ENCODE measurements around the gene GSG1L. TPM values are rescaled to one million over a fixed set of nuclear protein-coding genes. Genes with fewer than 3 reads are reported as not detected.
"Not testable (repeated sequence)": the region's sequence is repeated elsewhere in the genome, so short reads cannot be mapped to it uniquely, and the experiment has no call there.

Gene GSG1L
- polyA plus RNA-seq, 1 donor (not counting 4 experiments of a cell fraction or from before 2014, with no cell fraction given): not detected

DNA sequence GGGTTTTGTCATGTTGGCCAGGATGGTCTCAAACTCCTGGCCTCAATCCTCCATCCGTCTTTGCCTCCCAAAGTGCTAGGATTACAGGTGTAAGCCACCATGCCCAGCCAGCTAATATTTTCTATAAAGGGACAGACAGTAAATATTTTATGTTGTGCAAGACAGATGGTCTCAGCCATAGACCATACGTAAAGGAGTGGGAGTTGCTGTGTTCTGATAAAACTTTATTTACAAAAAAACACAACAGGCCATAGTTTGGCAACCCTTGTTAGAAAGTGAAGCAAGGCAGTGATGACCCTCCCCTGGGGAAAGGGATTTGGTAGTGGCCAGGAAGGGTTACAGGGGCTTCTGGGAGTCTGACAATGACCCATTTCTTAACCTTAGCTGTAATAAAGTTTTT lies 119.7 kb downstream of the GSG1L start:
- no peak overlapping the region for H3K4me2 ChIP-seq (ENCODE audit: control insufficient read depth, extremely low read depth, insufficient read depth, low read depth, low read length)
- H2AFZ ChIP-seq (ENCODE audit: control insufficient read depth, low read length): no peak overlapping the region
- FAIRE-seq (no peak), DNase-seq (ENCODE audit: low read depth, low spot score) (no peak)
- H4K20me1 ChIP-seq (ENCODE audit: control insufficient read depth, extremely low read depth, insufficient read depth, low read length): no peaks in the 10 kb centered on the region
- dilution Hi-C loops (cut with MboI; ENCODE audit: extremely low pct_ligation_motif_present, low sequenced_read_pairs): no loop called here
- no peaks in the 10 kb centered on the region for H3K36me3 ChIP-seq (ENCODE audit: control insufficient read depth in 2 of 2, extremely low read depth in 1 of 2, insufficient read depth in 2 of 2, low read length in 2 of 2)
- H3K4me1 ChIP-seq (ENCODE audit: control insufficient read depth, extremely low read depth, insufficient read depth, low read length): no peaks in the 10 kb centered on the region
- no peak overlapping the region for H3K27ac ChIP-seq (ENCODE audit: control insufficient read depth, insufficient read depth, low read length)
- H3K4me3 ChIP-seq (ENCODE audit: control insufficient read depth in 2 of 3, extremely low read depth in 1 of 3, insufficient read depth in 2 of 3, low read depth in 1 of 3, low read length in 3 of 3): no peak overlapping the region
- H3K9me1 ChIP-seq (ENCODE audit: control insufficient read depth, extremely low read depth, insufficient read depth, low read length): no peaks in the 10 kb centered on the region
- no peaks in the 10 kb centered on the region for H3K9me3 ChIP-seq (ENCODE audit: control insufficient read depth, low read depth, low read length)
- no peak for TF ChIP-seq EZH2 (IDR thresholded peaks at IDR 0.05; ENCODE audit: low read length)
- TF ChIP-seq, protein P1, sequence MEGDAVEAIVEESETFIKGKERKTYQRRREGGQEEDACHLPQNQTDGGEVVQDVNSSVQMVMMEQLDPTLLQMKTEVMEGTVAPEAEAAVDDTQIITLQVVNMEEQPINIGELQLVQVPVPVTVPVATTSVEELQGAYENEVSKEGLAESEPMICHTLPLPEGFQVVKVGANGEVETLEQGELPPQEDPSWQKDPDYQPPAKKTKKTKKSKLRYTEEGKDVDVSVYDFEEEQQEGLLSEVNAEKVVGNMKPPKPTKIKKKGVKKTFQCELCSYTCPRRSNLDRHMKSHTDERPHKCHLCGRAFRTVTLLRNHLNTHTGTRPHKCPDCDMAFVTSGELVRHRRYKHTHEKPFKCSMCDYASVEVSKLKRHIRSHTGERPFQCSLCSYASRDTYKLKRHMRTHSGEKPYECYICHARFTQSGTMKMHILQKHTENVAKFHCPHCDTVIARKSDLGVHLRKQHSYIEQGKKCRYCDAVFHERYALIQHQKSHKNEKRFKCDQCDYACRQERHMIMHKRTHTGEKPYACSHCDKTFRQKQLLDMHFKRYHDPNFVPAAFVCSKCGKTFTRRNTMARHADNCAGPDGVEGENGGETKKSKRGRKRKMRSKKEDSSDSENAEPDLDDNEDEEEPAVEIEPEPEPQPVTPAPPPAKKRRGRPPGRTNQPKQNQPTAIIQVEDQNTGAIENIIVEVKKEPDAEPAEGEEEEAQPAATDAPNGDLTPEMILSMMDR (optimal IDR thresholded peaks at IDR 0.05 in 1 of 3, IDR thresholded peaks at IDR 0.05 in 1 of 3, conservative IDR thresholded peaks at IDR 0.05 in 1 of 3; ENCODE audit: extremely low read depth in 1 of 3, insufficient read depth in 2 of 3, low read length in 3 of 3): no peak
- H3K27me3 ChIP-seq (ENCODE audit: control insufficient read depth, extremely low read depth, insufficient read depth, low read length): no peaks in the 10 kb centered on the region
- no peak overlapping the region for H3K9ac ChIP-seq (ENCODE audit: control insufficient read depth, extremely low read depth, insufficient read depth, low read length)
- H3K79me2 ChIP-seq (ENCODE audit: control insufficient read depth, insufficient read depth, low read length): no peaks in the 10 kb centered on the region

DNA sequence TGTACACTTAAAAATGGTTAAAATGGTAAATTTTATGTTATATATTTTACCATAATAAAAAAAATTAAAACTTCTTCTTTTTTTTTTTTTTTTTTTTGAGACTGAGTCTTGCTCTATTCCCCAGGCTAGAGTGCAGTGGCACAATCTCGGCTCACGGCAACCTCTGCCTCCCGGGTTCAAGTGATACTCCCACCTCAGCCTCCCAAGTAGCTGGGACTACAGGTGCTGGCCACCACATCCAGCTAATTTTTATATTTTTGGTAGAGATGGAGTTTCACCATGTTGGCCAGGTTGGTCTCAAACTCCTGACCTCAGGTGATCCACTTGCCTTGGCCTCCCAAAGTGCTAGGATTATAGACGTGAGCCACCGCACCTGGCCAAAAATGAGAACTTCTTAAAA lies 121.4 kb downstream of the GSG1L start:
- H3K36me3 ChIP-seq (ENCODE audit: control insufficient read depth in 2 of 2, extremely low read depth in 1 of 2, insufficient read depth in 2 of 2, low read length in 2 of 2); FAIRE-seq; H3K4me1 ChIP-seq (ENCODE audit: control insufficient read depth, extremely low read depth, insufficient read depth, low read length); H4K20me1 ChIP-seq (ENCODE audit: control insufficient read depth, extremely low read depth, insufficient read depth, low read length); H3K27ac ChIP-seq (ENCODE audit: control insufficient read depth, insufficient read depth, low read length); DNase-seq (ENCODE audit: low read depth, low spot score); H3K4me2 ChIP-seq (ENCODE audit: control insufficient read depth, extremely low read depth, insufficient read depth, low read depth, low read length); H3K9ac ChIP-seq (ENCODE audit: control insufficient read depth, extremely low read depth, insufficient read depth, low read length); dilution Hi-C loops (cut with MboI; ENCODE audit: extremely low pct_ligation_motif_present, low sequenced_read_pairs); H3K79me2 ChIP-seq (ENCODE audit: control insufficient read depth, insufficient read depth, low read length); H2AFZ ChIP-seq (ENCODE audit: control insufficient read depth, low read length); H3K4me3 ChIP-seq (ENCODE audit: control insufficient read depth in 2 of 3, extremely low read depth in 1 of 3, insufficient read depth in 2 of 3, low read depth in 1 of 3, low read length in 3 of 3); H3K9me1 ChIP-seq (ENCODE audit: control insufficient read depth, extremely low read depth, insufficient read depth, low read length); H3K27me3 ChIP-seq (ENCODE audit: control insufficient read depth, extremely low read depth, insufficient read depth, low read length); H3K9me3 ChIP-seq (ENCODE audit: control insufficient read depth, low read depth, low read length): not testable (repeated sequence)

DNA sequence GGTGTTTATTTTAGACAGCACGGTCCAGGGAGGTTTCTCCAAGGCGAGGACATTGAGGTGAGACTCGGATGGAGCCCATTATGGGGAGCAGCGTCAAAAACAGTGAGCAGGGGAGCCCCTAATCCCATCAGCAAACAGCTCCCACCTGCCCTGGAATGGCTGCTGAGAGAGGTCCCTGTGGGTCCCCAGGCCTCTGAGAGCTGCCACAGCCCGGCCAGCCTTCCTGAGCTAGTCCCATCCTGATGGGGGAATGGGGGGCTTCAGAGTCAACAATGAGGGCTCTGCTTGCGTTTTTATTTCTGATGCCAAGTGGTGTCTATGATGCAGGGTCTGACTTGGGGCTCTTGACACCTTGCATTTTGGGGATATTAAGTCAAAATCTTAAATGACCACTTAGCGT lies 128.4 kb downstream of the GSG1L start:
- Histone ChIP-seq H3K4me3 (ENCODE audit: control insufficient read depth in 2 of 3, extremely low read depth in 1 of 3, insufficient read depth in 2 of 3, low read depth in 1 of 3, low read length in 3 of 3) (no peak overlapping the region), H3K27me3 (ENCODE audit: control insufficient read depth, extremely low read depth, insufficient read depth, low read length) (no peaks in the 10 kb centered on the region)
- dilution Hi-C loops (cut with MboI; ENCODE audit: extremely low pct_ligation_motif_present, low sequenced_read_pairs): no loop called here

More for the DNA sequence above, 128.4 kb downstream of the GSG1L start:
- peaks cover 3% of the 10 kb centered on the region for H3K9me3 ChIP-seq (ENCODE audit: control insufficient read depth, low read depth, low read length)
- no peaks in the 10 kb centered on the region for H3K4me1 ChIP-seq (ENCODE audit: control insufficient read depth, extremely low read depth, insufficient read depth, low read length)
- no peaks in the 10 kb centered on the region for H3K9me1 ChIP-seq (ENCODE audit: control insufficient read depth, extremely low read depth, insufficient read depth, low read length)
- H3K27ac ChIP-seq (ENCODE audit: control insufficient read depth, insufficient read depth, low read length): no peak overlapping the region
- H3K9ac ChIP-seq (ENCODE audit: control insufficient read depth, extremely low read depth, insufficient read depth, low read length): no peak overlapping the region
- no peak for TF ChIP-seq EZH2 (IDR thresholded peaks at IDR 0.05; ENCODE audit: low read length)
- TF ChIP-seq, protein P1 (optimal IDR thresholded peaks at IDR 0.05 in 1 of 3, IDR thresholded peaks at IDR 0.05 in 1 of 3, conservative IDR thresholded peaks at IDR 0.05 in 1 of 3; ENCODE audit: extremely low read depth in 1 of 3, insufficient read depth in 2 of 3, low read length in 3 of 3): no peak
- no peak overlapping the region for H3K4me2 ChIP-seq (ENCODE audit: control insufficient read depth, extremely low read depth, insufficient read depth, low read depth, low read length)
- no peak for FAIRE-seq
- no peaks in the 10 kb centered on the region for H3K36me3 ChIP-seq (ENCODE audit: control insufficient read depth in 2 of 2, extremely low read depth in 1 of 2, insufficient read depth in 2 of 2, low read length in 2 of 2)
- no peaks in the 10 kb centered on the region for H4K20me1 ChIP-seq (ENCODE audit: control insufficient read depth, extremely low read depth, insufficient read depth, low read length)
- DNase-seq (ENCODE audit: low read depth, low spot score): no peak
- no peaks in the 10 kb centered on the region for H3K79me2 ChIP-seq (ENCODE audit: control insufficient read depth, insufficient read depth, low read length)
- H2AFZ ChIP-seq (ENCODE audit: control insufficient read depth, low read length): no peak overlapping the region

Data from keratinocyte (primary cell).